MG63 (cell line): ENCODE results near the gene ERCC5. TPM values are rescaled to one million over a fixed set of nuclear protein-coding genes. Genes with fewer than 3 reads are reported as not detected.
A peak's percentile ranks its signal among the peaks of the same experiment; 100 is the strongest.

ENCODE experiments used
- DNase-seq: peaks from one replicate; pipeline ENCODE4 v3.0.0-alpha.2; 2020
- H3K27me3 ChIP-seq: fragments of 250-450 bp; sonication (Bioruptor Pico); 2 replicates; pipeline ENCODE4 v1.5.1; 2020; ENCODE audit warnings: mild to moderate bottlenecking, moderate library complexity
- H3K36me3 ChIP-seq: fragments of 250-450 bp; sonication (Bioruptor Pico); 2 replicates; pipeline ENCODE4 v1.5.1; 2020; ENCODE audit warnings: mild to moderate bottlenecking, moderate library complexity
- H3K4me3 ChIP-seq: fragments of 250-450 bp; sonication (Bioruptor Pico); 2 replicates; pipeline ENCODE4 v1.5.1; 2020; ENCODE audit warnings: mild to moderate bottlenecking, moderate library complexity
- H3K9me3 ChIP-seq: fragments of 250-450 bp; sonication (Bioruptor Pico); 2 replicates; pipeline ENCODE4 v1.5.1; 2020; ENCODE audit warnings: mild to moderate bottlenecking, moderate library complexity
- total RNA-seq: library from RNA; depleted of rRNA; stranded (reverse); fragments of >200 nt; shearing (Covaris generic); gene quantifications from 2 replicates; pipeline ENCODE4 v1.2.3, GENCODE V29; 2014; ENCODE audit warnings: low replicate concordance

Gene ERCC5
- total RNA-seq, 1 experiment from 2014 or later, result 33.2 TPM

GRCh38 chr13:102825921-102826706, 19.7 kb upstream of the ERCC5 start:
- H3K4me3 ChIP-seq, result peak overlapping the region; percentile 35
- peaks cover 47% of the 10 kb centered on the region for H3K36me3 ChIP-seq

GRCh38 chr13:102830646-102831045, 15.2 kb upstream of the ERCC5 start:
- Histone ChIP-seq H3K36me3 (peaks cover 40% of the 10 kb centered on the region), H3K9me3 (no peaks in the 10 kb centered on the region), H3K27me3 (no peaks in the 10 kb centered on the region), H3K4me3 (no peak overlapping the region)
- DNase-seq, result peak; percentile 54

More at GRCh38 chr13:102825921-102826706, 19.7 kb upstream of the ERCC5 start:
- H3K27me3 ChIP-seq, result no peaks in the 10 kb centered on the region
- no peak for DNase-seq
- H3K9me3 ChIP-seq, result no peaks in the 10 kb centered on the region

- no peak for DNase-seq
- Histone ChIP-seq H3K4me3 (no peak overlapping the region), H3K27me3 (no peaks in the 10 kb centered on the region), H3K36me3 (peaks cover 44% of the 10 kb centered on the region), H3K9me3 (no peaks in the 10 kb centered on the region)
Observed at GRCh38 chr13:102836471-102836870, 9.4 kb upstream of the ERCC5 start.

- no peak for DNase-seq
- Histone ChIP-seq H3K4me3 (no peak overlapping the region), H3K27me3 (no peaks in the 10 kb centered on the region), H3K9me3 (no peaks in the 10 kb centered on the region), H3K36me3 (peaks cover 39% of the 10 kb centered on the region)
Observed at GRCh38 chr13:102838273-102838672, 7.6 kb upstream of the ERCC5 start.

GRCh38 chr13:102838982-102839381, 6.8 kb upstream of the ERCC5 start:
- H3K27me3 ChIP-seq, result no peaks in the 10 kb centered on the region
- H3K4me3 ChIP-seq, result no peak overlapping the region
- H3K9me3 ChIP-seq, result no peaks in the 10 kb centered on the region
- H3K36me3 ChIP-seq, result peaks cover 34% of the 10 kb centered on the region
- no peak for DNase-seq

GRCh38 chr13:102839462-102839861, 6.4 kb upstream of the ERCC5 start:
- no peaks in the 10 kb centered on the region for H3K9me3 ChIP-seq
- peaks cover 31% of the 10 kb centered on the region for H3K36me3 ChIP-seq
- no peak for DNase-seq
- no peak overlapping the region for H3K4me3 ChIP-seq
- H3K27me3 ChIP-seq, result no peaks in the 10 kb centered on the region

GRCh38 chr13:102845289-102845629, 573 bp upstream of the ERCC5 start:
- no peak for DNase-seq
- H3K9me3 ChIP-seq, result no peaks in the 10 kb centered on the region
- H3K4me3 ChIP-seq, result peak overlapping the region; percentile 89
- peaks cover 2% of the 10 kb centered on the region for H3K36me3 ChIP-seq
- no peaks in the 10 kb centered on the region for H3K27me3 ChIP-seq

GRCh38 chr13:102846261-102847015, 606 bp downstream of the ERCC5 start:
- Histone ChIP-seq H3K9me3 (no peaks in the 10 kb centered on the region), H3K36me3 (peaks cover 2% of the 10 kb centered on the region), H3K4me3 (peak overlapping the region; percentile 89), H3K27me3 (no peaks in the 10 kb centered on the region)
- peak; percentile 21 for DNase-seq

GRCh38 chr13:102847272-102848234, 1.7 kb downstream of the ERCC5 start:
- no peak for DNase-seq
- Histone ChIP-seq H3K27me3 (no peaks in the 10 kb centered on the region), H3K4me3 (peak overlapping the region; percentile 89), H3K9me3 (no peaks in the 10 kb centered on the region), H3K36me3 (peaks cover 2% of the 10 kb centered on the region)

GRCh38 chr13:102848956-102849355, 3.1 kb downstream of the ERCC5 start:
- no peak for DNase-seq

GRCh38 chr13:102852556-102852955, 6.7 kb downstream of the ERCC5 start:
- H3K9me3 ChIP-seq, result no peaks in the 10 kb centered on the region
- peaks cover 39% of the 10 kb centered on the region for H3K36me3 ChIP-seq
- no peaks in the 10 kb centered on the region for H3K27me3 ChIP-seq
- no peak for DNase-seq
- no peak overlapping the region for H3K4me3 ChIP-seq

More at GRCh38 chr13:102848956-102849355, 3.1 kb downstream of the ERCC5 start:
- H3K4me3 ChIP-seq, result no peak overlapping the region
- peaks cover 13% of the 10 kb centered on the region for H3K36me3 ChIP-seq
- H3K27me3 ChIP-seq, result no peaks in the 10 kb centered on the region
- H3K9me3 ChIP-seq, result no peaks in the 10 kb centered on the region

GRCh38 chr13:102854675-102855074, 8.8 kb downstream of the ERCC5 start:
- H3K4me3 ChIP-seq, result no peak overlapping the region
- no peaks in the 10 kb centered on the region for H3K27me3 ChIP-seq
- H3K36me3 ChIP-seq, result peaks cover 56% of the 10 kb centered on the region
- no peak for DNase-seq
- no peaks in the 10 kb centered on the region for H3K9me3 ChIP-seq

GRCh38 chr13:102856557-102856956, 10.7 kb downstream of the ERCC5 start:
- no peaks in the 10 kb centered on the region for H3K27me3 ChIP-seq
- no peak overlapping the region for H3K4me3 ChIP-seq
- H3K36me3 ChIP-seq, result peaks cover 70% of the 10 kb centered on the region
- DNase-seq, result peak; percentile 40
- H3K9me3 ChIP-seq, result no peaks in the 10 kb centered on the region

GRCh38 chr13:102862624-102863210, 16.9 kb downstream of the ERCC5 start:
- H3K4me3 ChIP-seq, result no peak overlapping the region
- H3K9me3 ChIP-seq, result 0 out of 2 replicates have a peak, but pooled peaks cover 1% of the 10 kb centered on the region
- H3K27me3 ChIP-seq, result no peaks in the 10 kb centered on the region
- DNase-seq, result no peak
- H3K36me3 ChIP-seq, result peaks cover 77% of the 10 kb centered on the region

GRCh38 chr13:102863590-102863989, 17.8 kb downstream of the ERCC5 start:
- Histone ChIP-seq H3K27me3 (no peaks in the 10 kb centered on the region), H3K9me3 (0 out of 2 replicates have a peak, but pooled peaks cover 1% of the 10 kb centered on the region), H3K4me3 (no peak overlapping the region), H3K36me3 (peaks cover 74% of the 10 kb centered on the region)
- DNase-seq, result no peak

GRCh38 chr13:102868366-102868936, 22.6 kb downstream of the ERCC5 start:
- peaks cover 57% of the 10 kb centered on the region for H3K36me3 ChIP-seq

More at GRCh38 chr13:102868366-102868936, 22.6 kb downstream of the ERCC5 start:
- no peak for DNase-seq
- H3K27me3 ChIP-seq, result no peaks in the 10 kb centered on the region
- H3K9me3 ChIP-seq, result 0 out of 2 replicates have a peak, but pooled peaks cover 1% of the 10 kb centered on the region
- no peak overlapping the region for H3K4me3 ChIP-seq
